ENCODE measurements around the gene GPR137B. TPM values are rescaled to one million over a fixed set of nuclear protein-coding genes. Genes with fewer than 3 reads are reported as not detected.

GPR137B gene
- total and polyA plus RNA-seq, 2 experiments from 2014 or later, result 4.5 to 11.1 TPM

GRCh38 chr1:236149696-236150228 lies 7.4 kb downstream of the GPR137B start:
- H3K4me2 ChIP-seq, result no peak overlapping the region
- peaks cover 2% of the 10 kb centered on the region for H3K27me3 Mint-ChIP-seq (ENCODE audit: insufficient read depth, low read depth, poor library complexity)
- no peak for DNase-seq (ENCODE audit: low spot score)
- no peaks in the 10 kb centered on the region for H3F3A ChIP-seq (replicated peaks; ENCODE audit: low read depth)
- peaks cover 2% of the 10 kb centered on the region for H3K4me1 ChIP-seq (ENCODE audit: insufficient read depth)
- H4K20me1 ChIP-seq (replicated peaks; ENCODE audit: insufficient read depth), result peaks cover 4% of the 10 kb centered on the region
- H3K4me1 Mint-ChIP-seq, result peaks cover 20% of the 10 kb centered on the region
- no peaks in the 10 kb centered on the region for H3K27me3 ChIP-seq (ENCODE audit: insufficient read depth)
- TF ChIP-seq NANOG (IDR thresholded peaks at IDR 0.05; ENCODE audit: borderline replicate concordance), result no peak
- no peak for TF ChIP-seq EZH2phosphoT487 (IDR thresholded peaks at IDR 0.05; ENCODE audit: unreplicated experiment)
- TF ChIP-seq CTCF (conservative IDR thresholded peaks at IDR 0.05; ENCODE audit: low read depth in 2 of 2), result no peak
- no peak for TF ChIP-seq POLR2AphosphoS5 (IDR thresholded peaks at IDR 0.05; ENCODE audit: low read depth)
- TF ChIP-seq REST (IDR thresholded peaks at IDR 0.05; ENCODE audit: unreplicated experiment), result no peak
- no peak for TF ChIP-seq ZNF114 (CRISPR knock-in tag; IDR thresholded peaks at IDR 0.05)
- TF ChIP-seq ETS1 (IDR thresholded peaks at IDR 0.05), result no peak
- TF ChIP-seq JUNB (IDR thresholded peaks at IDR 0.05; ENCODE audit: unreplicated experiment), result no peak
- TF ChIP-seq STAT1 (IDR thresholded peaks at IDR 0.05; ENCODE audit: unreplicated experiment), result no peak
- TF ChIP-seq ZNF331 (CRISPR knock-in tag; IDR thresholded peaks at IDR 0.05; ENCODE audit: low read depth), result no peak
- no peak for TF ChIP-seq CREB1 (CRISPR knock-in tag; IDR thresholded peaks at IDR 0.05; ENCODE audit: low read depth)
- TF ChIP-seq EZH2 (IDR thresholded peaks at IDR 0.05; ENCODE audit: low read depth, unreplicated experiment), result no peak
- no peak for ATAC-seq
- peaks cover 38% of the 10 kb centered on the region for H3K79me2 ChIP-seq (replicated peaks; ENCODE audit: insufficient read depth)
- no peaks in the 10 kb centered on the region for H3K9me3 Mint-ChIP-seq
- H3K27ac ChIP-seq (ENCODE audit: low read depth), result no peak overlapping the region
- H3K36me3 ChIP-seq (ENCODE audit: insufficient read depth), result no peaks in the 10 kb centered on the region
- H3K4me3 Mint-ChIP-seq, result no peak overlapping the region
- peaks cover 8% of the 10 kb centered on the region; the same call in 2 of the 3 replicates for H3K36me3 Mint-ChIP-seq (ENCODE audit: low read depth)
- no peak overlapping the region for H3K4me3 ChIP-seq
- peak overlapping the region; percentile 70 for H3K27ac Mint-ChIP-seq
- no peak overlapping the region for H2AFZ ChIP-seq
- no peaks in the 10 kb centered on the region for H3K9me2 ChIP-seq (ENCODE audit: insufficient read depth)
